GM12864 (cell line): ENCODE data around the gene CCSER2.

ENCODE experiments used
- DNase-seq: peaks from one replicate; pipeline ENCODE4 v3.0.0-alpha.2; 2011; ENCODE audit warnings: low read depth
- H3K4me3 ChIP-seq: 2 replicates; pipeline ENCODE4 v1.5.1; 2011; ENCODE audit warnings: mild to moderate bottlenecking, low read depth, low read length, control low read depth
- CTCF ChIP-seq: IDR thresholded peaks from 2 replicates; pipeline ENCODE4 v1.5.1; 2011; ENCODE audit warnings: low read depth, mild to moderate bottlenecking, moderate library complexity, low read length, control low read depth, inconsistent platforms; ENCODE audit errors: missing control alignments

Gene CCSER2

GRCh38 chr10:84331091-84331490 is 2.7 kb downstream of the CCSER2 start:
- H3K4me3 ChIP-seq, result no peak overlapping the region
- no peak for DNase-seq
- TF ChIP-seq CTCF, result no peak

GRCh38 chr10:84333864-84334451 is 5.6 kb downstream of the CCSER2 start:
- no peak overlapping the region for H3K4me3 ChIP-seq
- no peak for TF ChIP-seq CTCF
- no peak for DNase-seq

DNA sequence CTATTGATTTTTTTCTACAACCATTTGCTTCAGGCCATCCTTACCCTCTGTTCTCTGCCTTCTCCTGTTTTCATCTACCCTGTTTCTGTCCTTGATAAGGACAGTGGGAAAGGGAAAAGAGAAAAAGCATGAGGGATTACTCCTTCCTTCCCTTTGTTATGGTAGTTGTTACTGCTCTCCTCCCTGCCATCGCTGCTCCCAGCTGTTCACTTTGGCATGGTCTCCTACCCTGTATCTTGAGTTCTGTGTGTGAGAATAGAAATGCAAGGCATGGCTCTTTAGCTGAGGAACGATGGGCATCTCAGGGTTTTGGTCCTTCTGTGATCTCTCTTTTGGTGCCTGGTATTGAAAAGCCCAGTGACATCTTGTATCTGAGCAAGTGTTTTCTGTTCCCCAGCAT is 6.4 kb downstream of the CCSER2 start:
- H3K4me3 ChIP-seq, result no peak overlapping the region
- no peak for TF ChIP-seq CTCF
- DNase-seq, result no peak

GRCh38 chr10:84335516-84335915 is 7.1 kb downstream of the CCSER2 start:
- TF ChIP-seq CTCF, result no peak
- no peak for DNase-seq
- H3K4me3 ChIP-seq, result no peak overlapping the region

DNA sequence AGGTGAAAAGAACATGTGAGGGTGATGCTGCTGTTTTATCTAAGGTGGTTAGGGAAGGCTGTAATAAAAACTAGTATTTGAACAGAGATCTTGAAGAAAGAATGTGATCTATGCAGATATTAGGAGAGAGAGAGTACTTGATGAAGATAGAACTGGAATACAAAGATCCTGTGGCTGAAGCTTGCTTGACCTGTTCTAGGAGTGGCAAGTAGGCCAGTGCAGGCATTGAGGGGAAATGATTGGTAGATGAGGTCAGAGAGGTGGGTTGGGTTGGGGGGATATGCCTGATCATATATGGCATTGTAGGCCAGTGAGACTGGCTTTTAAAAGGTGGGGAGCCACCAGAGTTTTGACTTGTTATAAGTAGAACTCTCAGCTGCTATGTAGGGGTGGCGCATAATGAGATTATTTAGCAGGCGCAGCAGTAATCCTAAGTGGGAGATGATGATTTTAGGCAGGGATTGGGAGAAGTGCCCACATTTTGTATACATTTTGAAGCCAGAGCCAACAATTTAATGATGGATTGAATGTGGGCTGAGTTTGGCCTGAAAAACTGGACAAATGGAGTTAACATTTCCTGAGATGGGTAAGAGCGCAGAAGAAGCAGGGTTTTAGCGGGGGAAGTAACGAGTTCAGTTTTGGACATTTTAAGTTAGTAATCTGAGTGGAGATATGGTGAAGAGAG is 8.2 kb downstream of the CCSER2 start:
- TF ChIP-seq CTCF, result no peak
- H3K4me3 ChIP-seq, result no peak overlapping the region
- no peak for DNase-seq

DNA sequence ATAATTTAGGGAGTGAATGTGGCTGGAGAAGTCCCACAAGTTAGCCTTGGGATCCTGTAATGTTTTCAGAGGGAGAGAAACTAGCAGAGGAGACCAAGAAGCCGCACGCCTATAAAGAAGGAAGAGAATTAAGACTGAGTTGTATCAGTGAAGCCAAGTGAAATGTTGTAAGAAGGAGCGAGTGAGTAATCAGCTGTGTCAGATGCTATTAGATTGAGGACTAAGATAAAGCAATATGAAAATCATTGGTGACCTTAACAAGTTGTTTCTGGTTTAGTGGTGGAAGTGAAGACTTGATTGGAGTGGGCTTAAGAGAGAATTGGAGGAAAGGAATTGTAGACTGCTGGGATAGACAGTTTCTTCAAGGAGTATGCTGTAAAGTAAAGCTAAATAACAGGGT is 8.8 kb downstream of the CCSER2 start:
- H3K4me3 ChIP-seq, result no peak overlapping the region
- no peak for TF ChIP-seq CTCF
- no peak for DNase-seq

- H3K4me3 ChIP-seq, result no peak overlapping the region
- DNase-seq, result no peak
- no peak for TF ChIP-seq CTCF
Measured at GRCh38 chr10:84339025-84339424, 10.6 kb downstream of the CCSER2 start.
